GM19239 (cell line): ENCODE results near the gene FLG.
"Not testable (repeated sequence)": the region's sequence is repeated elsewhere in the genome, so short reads cannot be mapped to it uniquely, and the experiment has no call there.

Experiments used
- DNase-seq: peaks from one replicate; pipeline ENCODE4 v3.0.0; 2011; ENCODE audit warnings: low spot score; ENCODE audit not compliant: insufficient read length
- FAIRE-seq: peaks from 2 replicates; lab custom pipeline; 2011; peaks lifted over from hg19 to GRCh38; lab: Jason Lieb, UNC

FLG gene

DNA sequence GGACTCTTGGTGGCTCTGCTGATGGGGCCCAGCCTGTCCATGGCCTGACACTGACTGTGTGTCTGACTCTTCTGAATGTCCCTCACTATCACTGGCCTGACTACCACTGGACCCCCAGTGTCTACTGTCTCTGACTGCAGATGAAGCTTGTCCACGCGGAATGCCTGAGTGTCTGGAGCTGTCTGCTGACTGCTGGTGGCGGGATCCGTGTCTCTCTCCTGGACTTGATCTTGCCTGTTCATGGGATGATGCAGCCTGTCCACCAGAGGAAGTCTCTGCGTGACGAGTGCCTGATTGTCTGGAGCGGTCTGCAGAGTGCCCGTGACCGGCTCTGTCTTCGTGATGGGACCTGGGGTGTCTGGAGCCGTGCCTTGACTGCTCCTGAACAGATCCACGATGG, 20.3 kb downstream of the FLG start:
- not testable (repeated sequence) for FAIRE-seq, DNase-seq

DNA sequence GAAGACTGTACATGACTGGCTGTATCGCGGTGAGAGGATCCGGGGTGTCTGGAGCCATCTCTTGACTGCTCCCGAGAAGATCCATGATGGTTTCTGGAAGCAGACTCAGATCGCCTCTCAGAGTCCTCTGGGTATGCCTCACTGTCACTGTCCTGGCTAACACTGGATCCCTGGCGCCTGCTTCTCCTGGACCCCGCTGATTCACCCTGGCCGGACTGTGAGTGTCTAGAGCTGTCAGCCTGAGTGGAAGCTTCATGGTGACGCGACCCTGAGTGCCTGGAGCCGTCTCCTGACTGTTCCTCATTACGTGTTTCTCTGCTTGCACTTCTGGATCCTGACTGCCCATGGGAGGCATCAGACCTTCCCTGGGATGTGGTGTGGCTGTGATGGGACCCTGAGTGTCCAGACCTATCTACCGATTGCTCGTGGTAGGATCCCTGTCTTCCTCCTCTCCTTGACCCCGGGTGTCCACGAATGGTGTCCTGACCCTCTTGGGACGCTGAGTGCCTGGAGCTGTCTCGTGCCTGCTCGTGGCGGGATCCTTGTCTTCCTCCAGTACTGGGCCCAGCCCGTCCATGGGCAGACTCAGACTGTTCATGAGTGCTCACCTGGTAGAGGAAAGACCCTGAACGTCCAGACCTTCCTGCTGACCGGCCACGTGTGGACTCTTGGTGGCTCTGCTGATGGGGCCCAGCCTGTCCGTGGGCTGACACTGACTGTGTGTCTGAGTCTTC, 21.7 kb downstream of the FLG start:
- not testable (repeated sequence) for DNase-seq, FAIRE-seq

DNA sequence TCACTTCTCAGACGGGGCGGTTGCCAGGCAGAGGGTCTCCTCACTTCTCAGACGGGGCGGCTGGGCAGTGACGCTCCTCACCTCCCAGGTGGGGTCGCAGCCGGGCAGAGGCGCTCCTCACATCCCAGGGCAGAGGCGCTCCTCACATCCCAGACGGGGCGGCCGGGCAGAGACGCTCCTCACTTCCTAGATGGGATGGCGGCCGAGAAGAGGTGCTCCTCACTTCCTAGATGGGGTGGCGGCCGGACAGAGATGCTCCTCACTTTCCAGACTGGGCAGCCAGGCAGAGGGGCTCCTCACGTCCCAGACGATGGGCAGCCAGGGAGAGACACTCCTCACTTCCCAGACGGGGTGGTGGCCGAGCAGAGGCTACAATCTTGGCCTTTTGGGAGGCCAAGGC, 68.6 kb downstream of the FLG start:
- DNase-seq, FAIRE-seq: not testable (repeated sequence)
